Activated CD4-positive, alpha-beta T cell treated with anti-CD3 and anti-CD28 coated beads, Interleukin-2, amount 10 ng/mL, durations not matched to agents 7 days and 5 days (primary cell): ENCODE results near the gene CCDC33. TPM values are rescaled to one million over a fixed set of nuclear protein-coding genes. Genes with fewer than 3 reads are reported as not detected.
A peak's percentile ranks its signal among the peaks of the same experiment; 100 is the strongest.

ENCODE experiments used
- CTCF ChIA-PET: fragments of 350-600 bp; sonication (Branson Sonifier 250); formaldehyde crosslinking; loops from one replicate; lab custom pipeline; 2021; ENCODE audit warnings: antibody characterized with exemption; lab: Charles Lee
- POLR2A ChIA-PET: fragments of 350-600 bp; sonication (Branson Sonifier 250); formaldehyde crosslinking; loops from one replicate; lab custom pipeline; 2021; ENCODE audit warnings: antibody characterized with exemption; lab: Charles Lee
- DNase-seq: peaks from one replicate; pipeline ENCODE4 v3.0.0-alpha.2; 2020
- H3K27ac Mint-ChIP-seq: one replicate; pipeline ENCODE4 v1.8.0; 2021; ENCODE audit warnings: mild to moderate bottlenecking, moderate library complexity, mixed read lengths
- H3K27me3 Mint-ChIP-seq: one replicate; pipeline ENCODE4 v1.8.0; 2021; ENCODE audit warnings: mixed read lengths
- H3K36me3 Mint-ChIP-seq: one replicate; pipeline ENCODE4 v1.8.0; 2021; ENCODE audit warnings: low read depth, mixed read lengths
- H3K4me1 Mint-ChIP-seq: one replicate; pipeline ENCODE4 v1.8.0; 2021; ENCODE audit warnings: mixed read lengths
- H3K4me3 Mint-ChIP-seq: one replicate; pipeline ENCODE4 v1.8.0; 2021; ENCODE audit warnings: mild to moderate bottlenecking, moderate library complexity, mixed read lengths
- H3K9me3 Mint-ChIP-seq: one replicate; pipeline ENCODE4 v1.8.0; 2021; ENCODE audit warnings: mixed read lengths
- total RNA-seq, 2 experiments: library from RNA; stranded (reverse); gene quantifications; one replicate each; pipeline ENCODE4 v1.2.3, GENCODE V29; 2021

The CCDC33 gene
- total RNA-seq, 2 experiments from 2014 or later, result not detected

DNA sequence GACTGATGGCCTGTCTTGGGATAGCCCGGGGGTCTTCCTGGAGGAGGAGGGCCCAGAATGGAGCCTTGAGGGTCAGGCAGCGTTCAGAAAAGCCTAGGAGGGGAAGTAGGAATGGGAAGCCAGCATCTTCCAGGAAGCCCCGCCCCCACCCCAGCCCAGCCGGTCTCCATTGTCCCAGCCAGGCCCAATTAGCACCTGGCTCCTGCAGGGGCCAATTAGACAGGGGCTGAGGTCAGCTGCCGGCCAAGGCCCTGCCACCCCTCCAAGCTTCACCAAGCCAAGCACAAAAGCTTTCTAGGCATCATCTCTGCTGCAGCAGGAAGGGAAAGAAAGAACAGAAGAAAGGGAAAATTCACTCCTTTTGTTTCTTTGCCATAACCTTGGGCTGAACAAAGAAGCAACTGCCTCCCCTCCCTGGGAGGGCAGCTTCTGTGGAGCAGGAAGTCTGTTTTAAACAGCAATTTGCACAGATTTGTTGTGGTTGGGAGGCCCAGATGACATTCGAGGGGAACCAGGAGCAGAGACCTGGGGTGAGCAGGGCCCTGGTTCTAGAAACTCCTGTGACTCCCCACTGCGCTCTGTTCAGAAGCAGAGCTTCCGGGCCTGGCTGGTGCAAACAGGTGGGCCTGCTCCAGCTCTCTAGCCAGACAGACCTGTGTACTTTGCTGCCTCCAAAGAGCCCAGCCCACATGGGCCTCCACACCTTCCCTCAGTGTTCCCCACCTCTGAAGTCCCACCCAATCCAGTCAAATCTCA is 83.6 kb downstream of the CCDC33 start:
- ChIA-PET CTCF (interaction anchor here (0.6 to 1.4 kb wide), 4 partner anchors 10 to 424 kb away, joined by 3 to 5 read pairs (median 4); no protein-coding TSS in a partner anchor), POLR2A (no interaction called here)
- Mint-ChIP-seq H3K4me3 (no peak overlapping the region), H3K4me1 (peaks cover 35% of the 10 kb centered on the region), H3K27ac (peak overlapping the region; percentile 78), H3K27me3 (no peaks in the 10 kb centered on the region), H3K36me3 (no peaks in the 10 kb centered on the region), H3K9me3 (no peaks in the 10 kb centered on the region)
- no peak for DNase-seq

DNA sequence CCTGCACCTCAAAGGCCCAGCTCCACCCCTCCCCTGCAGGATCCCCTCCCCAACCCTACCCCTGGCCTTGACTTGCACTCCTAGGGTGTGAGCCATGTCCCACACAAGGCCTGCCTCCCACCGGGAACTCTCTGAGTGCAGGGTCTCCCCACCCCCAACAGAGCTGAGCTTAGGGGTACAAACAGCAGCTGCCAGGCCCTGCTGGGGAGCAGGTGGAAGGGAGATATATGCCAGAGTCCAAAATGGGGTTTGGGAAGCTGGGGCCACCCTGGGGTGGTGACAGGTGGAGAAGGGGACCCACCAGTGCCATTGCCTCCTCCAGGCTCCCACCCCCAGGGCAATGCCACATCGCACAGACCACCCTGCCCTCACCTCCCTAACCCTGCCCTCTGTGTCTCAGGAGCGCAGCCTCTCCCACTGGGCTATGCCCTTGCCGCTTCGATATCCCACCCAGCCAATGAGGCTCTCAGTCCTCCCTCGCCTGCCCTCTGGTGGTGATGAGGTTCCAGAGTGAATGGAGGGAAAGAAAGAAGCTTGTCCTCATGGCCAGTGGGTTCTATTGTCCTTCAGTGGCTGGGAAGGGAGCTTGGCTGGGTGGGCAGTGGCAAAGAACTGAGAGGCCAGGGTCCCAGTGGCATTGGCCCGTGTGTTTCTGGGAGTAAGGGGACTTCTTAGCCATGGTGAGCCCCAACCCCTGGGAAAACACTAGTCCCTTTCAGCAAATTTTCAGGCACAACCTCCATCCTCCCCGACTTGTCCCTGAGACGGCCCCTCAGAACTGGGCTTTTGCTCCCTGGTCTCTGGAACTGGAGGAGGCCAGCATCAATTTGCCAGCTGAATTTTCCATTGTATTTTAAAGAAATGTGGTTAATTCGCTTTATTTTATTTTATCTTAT is 84.5 kb downstream of the CCDC33 start:
- Mint-ChIP-seq H3K27ac (peak overlapping the region; percentile 78), H3K36me3 (no peaks in the 10 kb centered on the region), H3K9me3 (no peaks in the 10 kb centered on the region), H3K4me3 (no peak overlapping the region), H3K27me3 (peaks cover 8% of the 10 kb centered on the region), H3K4me1 (peaks cover 27% of the 10 kb centered on the region)
- POLR2A ChIA-PET, result no interaction called here
- DNase-seq, result peak; percentile 51
- CTCF ChIA-PET, result interaction anchor here (0.6 to 1.4 kb wide), 5 partner anchors 11 to 425 kb away, joined by 3 to 5 read pairs (median 4); no protein-coding TSS in a partner anchor

DNA sequence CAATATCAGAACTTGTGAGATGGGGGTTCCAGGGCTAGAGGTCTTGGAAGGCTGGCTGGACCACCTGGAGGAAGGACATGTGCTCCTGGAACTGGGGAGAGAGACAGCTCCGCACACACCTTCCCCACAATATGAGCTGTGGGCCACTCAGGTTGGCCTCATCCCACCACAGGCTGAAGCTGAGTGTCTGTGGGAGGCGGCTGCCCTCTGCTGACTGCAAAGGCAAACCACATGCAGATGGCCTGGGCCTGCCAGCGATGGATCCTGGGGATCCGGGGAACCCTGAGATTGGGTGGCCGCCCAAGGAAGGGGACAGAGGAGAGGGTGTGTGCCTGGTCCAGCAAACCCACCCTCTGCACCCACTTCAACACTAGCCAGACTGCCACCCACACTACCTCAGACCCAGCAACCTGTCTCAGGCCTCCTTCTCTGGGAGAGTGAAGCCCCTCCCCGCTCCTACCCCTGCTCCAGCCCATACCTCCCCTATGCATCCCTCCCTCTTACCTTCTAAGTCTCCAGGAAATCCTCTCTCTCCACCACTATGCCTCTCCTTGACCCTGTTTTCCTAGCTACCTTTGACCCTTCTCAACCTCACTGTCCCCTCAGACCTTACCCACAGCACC is 86.5 kb downstream of the CCDC33 start:
- H3K9me3 Mint-ChIP-seq, result no peaks in the 10 kb centered on the region
- H3K36me3 Mint-ChIP-seq, result no peaks in the 10 kb centered on the region
- no peak overlapping the region for H3K27ac Mint-ChIP-seq
- H3K27me3 Mint-ChIP-seq, result peaks cover 8% of the 10 kb centered on the region
- H3K4me1 Mint-ChIP-seq, result peaks cover 12% of the 10 kb centered on the region
- ChIA-PET CTCF (interaction anchor here (0.9 to 1.6 kb wide), 6 partner anchors 8 to 201 kb away, joined by 3 to 8 read pairs (median 4); no protein-coding TSS in a partner anchor), POLR2A (no interaction called here)
- H3K4me3 Mint-ChIP-seq, result no peak overlapping the region
- peak; percentile 63 for DNase-seq

DNA sequence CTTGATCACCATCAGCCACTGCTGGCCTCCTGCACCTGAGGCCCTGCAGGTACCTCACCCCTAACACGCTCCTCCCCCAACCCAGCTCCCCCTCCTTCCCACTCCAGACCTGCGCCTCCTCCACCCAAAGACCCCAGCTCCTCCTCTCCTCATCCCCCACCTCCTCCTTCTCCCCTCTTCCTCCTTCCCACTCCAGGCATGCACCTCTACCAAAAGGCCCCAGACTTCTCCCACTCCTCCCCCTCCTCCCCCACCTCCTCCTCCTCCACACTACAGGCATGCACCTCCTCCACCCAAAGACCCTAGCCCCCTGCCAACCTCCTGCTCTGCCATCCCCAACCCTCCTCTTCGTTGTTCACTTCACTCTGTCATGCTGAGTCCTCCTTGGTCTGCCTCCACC is 88.6 kb downstream of the CCDC33 start:
- Mint-ChIP-seq H3K27ac (peak overlapping the region; percentile 55), H3K36me3 (no peaks in the 10 kb centered on the region), H3K27me3 (peaks cover 8% of the 10 kb centered on the region), H3K9me3 (no peaks in the 10 kb centered on the region), H3K4me1 (peaks cover 14% of the 10 kb centered on the region), H3K4me3 (no peak overlapping the region)
- CTCF ChIA-PET, result no interaction called here
- POLR2A ChIA-PET, result no interaction called here
- DNase-seq, result no peak

DNA sequence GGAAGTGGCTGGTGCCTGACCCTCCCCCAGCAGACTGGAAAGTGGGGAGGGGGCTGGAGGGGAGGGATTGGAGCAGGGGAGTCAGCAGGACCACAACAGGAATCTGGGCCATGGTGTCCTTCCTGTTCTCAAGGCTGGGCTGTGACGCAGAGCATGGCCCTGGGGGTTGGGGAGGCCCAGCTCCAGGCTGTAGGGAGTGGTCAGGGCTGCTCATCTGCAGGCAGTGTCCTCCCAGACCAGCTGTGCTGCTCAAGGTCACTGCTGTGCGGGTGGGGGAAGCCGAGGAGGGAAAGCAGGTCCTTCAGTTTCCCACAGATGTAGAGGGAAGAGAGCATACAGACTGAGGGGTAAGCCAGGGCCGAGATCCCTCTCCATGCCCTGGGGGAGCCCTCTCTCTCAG is 90.6 kb downstream of the CCDC33 start:
- Mint-ChIP-seq H3K9me3 (no peaks in the 10 kb centered on the region), H3K27ac (no peak overlapping the region), H3K4me1 (peaks cover 6% of the 10 kb centered on the region), H3K4me3 (no peak overlapping the region), H3K36me3 (no peaks in the 10 kb centered on the region), H3K27me3 (peaks cover 8% of the 10 kb centered on the region)
- CTCF ChIA-PET, result interaction anchor here (1.0 kb wide), 1 partner anchor 206 kb away, joined by 4 read pairs; no protein-coding TSS in a partner anchor
- POLR2A ChIA-PET, result no interaction called here
- no peak for DNase-seq

DNA sequence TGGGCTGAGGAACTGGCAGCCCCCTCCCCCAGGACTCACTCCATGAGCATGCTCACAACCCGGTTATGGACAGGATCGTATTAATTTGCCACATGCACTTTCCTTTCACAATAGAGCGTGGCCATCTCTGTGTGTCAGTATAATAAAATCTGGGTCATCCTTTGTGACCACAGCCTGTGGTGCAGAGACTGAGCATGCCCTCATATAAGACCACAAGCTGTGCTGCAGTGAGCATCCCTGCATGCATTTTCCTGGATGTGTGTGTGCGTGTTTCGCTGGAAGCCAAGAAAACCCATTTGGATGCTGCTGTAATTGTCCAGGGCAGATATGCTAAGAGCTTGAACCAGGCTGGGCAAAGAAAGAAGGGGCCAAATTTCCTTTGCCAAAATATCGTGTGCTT is 91.6 kb downstream of the CCDC33 start:
- H3K27ac Mint-ChIP-seq, result no peak overlapping the region
- H3K4me3 Mint-ChIP-seq, result no peak overlapping the region

DNA sequence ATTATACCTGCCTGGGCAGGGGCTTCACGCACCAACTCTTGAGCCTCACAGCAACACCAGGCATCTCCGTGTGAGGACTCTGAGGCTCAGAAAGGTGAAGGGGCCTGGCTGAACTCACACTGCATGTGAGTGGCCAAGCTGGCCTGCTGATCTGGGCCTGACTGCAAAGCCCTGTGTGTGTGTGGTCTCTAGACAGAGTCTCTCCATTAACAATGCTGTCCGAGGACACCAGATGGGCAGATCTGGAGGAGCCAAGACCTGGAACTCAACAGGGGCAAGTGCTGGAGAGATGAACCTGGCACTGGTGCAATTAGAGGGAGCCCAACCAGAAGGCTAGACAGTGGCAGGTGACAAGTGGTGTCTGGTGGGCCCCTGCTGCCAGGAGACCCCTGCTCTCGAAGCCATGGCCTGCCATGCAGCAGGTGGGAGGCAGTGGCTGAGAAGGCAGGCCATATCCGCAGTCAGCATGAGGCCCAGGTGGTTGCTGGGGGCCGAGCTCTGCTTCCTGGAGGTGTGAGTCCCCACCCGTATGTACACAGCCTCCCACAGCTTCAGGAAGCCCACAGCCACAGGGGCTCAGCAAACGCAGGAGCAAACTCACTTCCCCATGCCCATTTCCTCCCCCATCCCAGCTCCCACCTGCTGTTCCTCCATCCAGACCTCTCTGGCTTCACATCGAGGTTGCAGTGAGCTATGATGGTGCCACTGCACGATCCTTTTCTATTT is 92.4 kb downstream of the CCDC33 start:
- Mint-ChIP-seq H3K27me3 (peaks cover 8% of the 10 kb centered on the region), H3K9me3 (no peaks in the 10 kb centered on the region), H3K4me1 (peaks cover 6% of the 10 kb centered on the region), H3K4me3 (no peak overlapping the region), H3K36me3 (no peaks in the 10 kb centered on the region), H3K27ac (no peak overlapping the region)
- DNase-seq, result no peak
- ChIA-PET CTCF (interaction anchor here (1.1 kb wide), 1 partner anchor 279 kb away, joined by 4 read pairs; no protein-coding TSS in a partner anchor), POLR2A (no interaction called here)

More for the DNA sequence above, 91.6 kb downstream of the CCDC33 start:
- Mint-ChIP-seq H3K9me3 (no peaks in the 10 kb centered on the region), H3K4me1 (peaks cover 6% of the 10 kb centered on the region), H3K27me3 (peaks cover 8% of the 10 kb centered on the region), H3K36me3 (no peaks in the 10 kb centered on the region)
- DNase-seq, result no peak
- CTCF ChIA-PET, result no interaction called here
- POLR2A ChIA-PET, result no interaction called here

DNA sequence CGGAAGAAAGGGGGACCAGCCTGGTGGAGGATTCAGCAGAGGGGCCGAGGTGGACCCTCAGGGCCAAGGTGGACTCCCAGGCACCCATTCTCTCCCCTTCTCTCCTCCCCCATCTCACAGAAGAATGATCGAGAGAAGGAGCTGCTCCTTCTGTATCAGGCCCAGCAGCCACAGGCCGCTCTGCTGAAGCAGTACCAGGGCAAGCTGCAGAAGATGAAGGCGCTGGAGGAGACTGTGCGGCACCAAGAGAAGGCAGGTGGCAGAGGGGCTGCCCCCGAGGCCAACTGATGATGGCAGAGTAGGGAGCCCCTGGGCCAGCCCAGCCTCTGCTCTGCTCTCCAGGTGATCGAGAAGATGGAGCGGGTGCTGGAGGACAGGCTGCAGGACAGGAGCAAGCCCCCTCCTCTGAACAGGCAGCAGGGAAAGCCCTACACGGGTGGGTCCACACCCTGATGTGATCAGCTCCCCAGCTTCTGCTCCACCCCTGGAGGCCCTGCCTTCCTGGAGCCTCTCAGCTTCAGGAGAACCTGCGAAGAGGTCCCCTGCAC is 94.8 kb downstream of the CCDC33 start:
- ChIA-PET POLR2A (no interaction called here), CTCF (interaction anchor here (1.1 kb wide), 1 partner anchor 8 kb away, joined by 3 read pairs; no protein-coding TSS in a partner anchor)
- H3K4me3 Mint-ChIP-seq, result no peak overlapping the region
- peaks cover 6% of the 10 kb centered on the region for H3K4me1 Mint-ChIP-seq
- no peaks in the 10 kb centered on the region for H3K36me3 Mint-ChIP-seq
- no peak for DNase-seq
- H3K27me3 Mint-ChIP-seq, result no peaks in the 10 kb centered on the region
- no peak overlapping the region for H3K27ac Mint-ChIP-seq
- peaks cover 3% of the 10 kb centered on the region for H3K9me3 Mint-ChIP-seq

DNA sequence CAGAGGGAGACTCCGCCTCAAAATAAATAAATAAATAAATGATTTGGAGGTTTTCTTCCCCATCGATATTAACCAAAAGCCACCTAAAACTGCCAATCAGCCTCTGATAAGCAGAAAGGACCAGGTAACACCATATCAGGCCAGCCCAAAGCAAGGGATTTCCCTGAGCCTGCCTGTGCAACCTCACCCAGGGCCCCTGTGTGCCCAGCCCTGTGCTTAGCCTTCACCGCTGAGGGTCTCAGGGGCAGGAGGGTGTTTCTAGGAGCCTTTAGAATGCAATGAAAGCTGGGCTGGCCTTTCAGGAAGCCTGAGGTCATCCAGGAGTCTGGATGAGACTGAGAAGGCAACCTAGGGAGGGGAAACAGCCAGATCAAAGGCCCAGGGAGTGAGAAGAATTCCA is 95.9 kb downstream of the CCDC33 start:
- no peak overlapping the region for H3K4me3 Mint-ChIP-seq
- no peaks in the 10 kb centered on the region for H3K27me3 Mint-ChIP-seq
- no peak overlapping the region for H3K27ac Mint-ChIP-seq
- H3K4me1 Mint-ChIP-seq, result peaks cover 6% of the 10 kb centered on the region
- H3K9me3 Mint-ChIP-seq, result peaks cover 3% of the 10 kb centered on the region
- no peak for DNase-seq
- H3K36me3 Mint-ChIP-seq, result no peaks in the 10 kb centered on the region
- CTCF ChIA-PET, result no interaction called here
- POLR2A ChIA-PET, result no interaction called here

DNA sequence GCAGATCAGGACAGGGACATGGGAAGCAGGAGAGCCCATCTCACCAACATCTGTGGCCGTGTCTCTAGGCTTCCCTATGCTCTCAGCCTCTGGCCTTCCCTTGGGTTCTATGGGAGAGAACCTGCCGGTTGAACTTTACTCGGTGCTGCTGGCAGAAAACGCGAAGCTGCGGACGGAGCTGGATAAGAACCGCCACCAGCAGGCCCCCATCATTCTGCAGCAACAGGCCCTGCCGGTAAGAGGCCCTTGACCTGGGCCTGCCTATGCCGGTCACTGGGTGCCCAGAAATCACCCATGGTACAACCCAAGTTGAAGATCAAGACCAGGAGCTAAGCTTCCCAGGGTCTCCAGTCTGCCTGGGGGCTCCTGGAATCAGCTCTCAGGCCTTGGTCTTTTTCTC is 96.5 kb downstream of the CCDC33 start:
- Mint-ChIP-seq H3K9me3 (peaks cover 3% of the 10 kb centered on the region), H3K27ac (no peak overlapping the region), H3K4me1 (peaks cover 6% of the 10 kb centered on the region), H3K4me3 (no peak overlapping the region), H3K36me3 (no peaks in the 10 kb centered on the region), H3K27me3 (no peaks in the 10 kb centered on the region)
- DNase-seq, result no peak
- ChIA-PET POLR2A (no interaction called here), CTCF (no interaction called here)

DNA sequence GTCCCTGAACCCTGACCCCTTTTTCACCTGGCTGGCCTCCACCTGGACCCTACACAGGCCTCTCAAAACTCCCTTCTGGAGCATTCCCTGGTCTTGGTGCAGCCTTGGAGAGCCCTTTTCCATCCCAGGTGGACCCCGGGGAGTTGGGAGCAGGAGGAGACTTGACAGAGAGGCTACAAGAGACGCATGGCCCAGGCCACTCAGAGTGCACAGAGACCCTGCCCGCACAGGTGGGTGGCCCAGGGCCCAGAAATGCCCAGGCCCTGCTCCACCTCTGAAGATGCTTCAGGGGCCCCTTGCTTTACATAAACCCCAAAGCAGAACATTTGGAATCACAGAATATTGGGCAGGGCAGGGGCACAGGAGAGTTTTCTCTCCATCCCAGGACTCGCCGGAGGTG is 97.0 kb downstream of the CCDC33 start:
- CTCF ChIA-PET, result no interaction called here
- POLR2A ChIA-PET, result no interaction called here
- H3K4me3 Mint-ChIP-seq, result no peak overlapping the region
- H3K36me3 Mint-ChIP-seq, result no peaks in the 10 kb centered on the region
- peaks cover 3% of the 10 kb centered on the region for H3K9me3 Mint-ChIP-seq
- peaks cover 6% of the 10 kb centered on the region for H3K4me1 Mint-ChIP-seq
- no peak for DNase-seq
- H3K27ac Mint-ChIP-seq, result no peak overlapping the region
- H3K27me3 Mint-ChIP-seq, result no peaks in the 10 kb centered on the region

DNA sequence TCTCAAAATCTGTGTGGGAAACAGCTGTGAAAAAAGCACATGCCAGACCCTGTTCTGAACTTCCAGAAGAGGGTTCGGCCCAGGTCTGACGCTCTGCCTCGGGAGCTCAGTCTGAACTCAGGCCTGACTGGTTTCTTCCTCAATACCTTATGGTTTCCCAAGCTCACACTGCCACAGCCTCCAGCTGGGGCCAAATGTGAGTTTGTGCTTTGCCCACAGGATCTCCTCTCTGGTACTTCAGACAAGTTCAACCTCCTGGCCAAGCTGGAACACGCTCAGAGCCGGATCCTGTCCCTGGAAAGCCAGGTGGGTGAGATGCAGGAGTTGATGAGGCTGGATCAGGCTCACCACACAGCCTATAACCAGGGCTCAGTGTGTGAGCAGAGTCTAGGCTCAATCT is 97.5 kb downstream of the CCDC33 start:
- H3K4me1 Mint-ChIP-seq, result peaks cover 2% of the 10 kb centered on the region
- H3K4me3 Mint-ChIP-seq, result no peak overlapping the region
- DNase-seq, result no peak
- peaks cover 3% of the 10 kb centered on the region for H3K9me3 Mint-ChIP-seq
- CTCF ChIA-PET, result no interaction called here
- no peaks in the 10 kb centered on the region for H3K36me3 Mint-ChIP-seq
- POLR2A ChIA-PET, result no interaction called here
- H3K27me3 Mint-ChIP-seq, result no peaks in the 10 kb centered on the region
- H3K27ac Mint-ChIP-seq, result no peak overlapping the region
